Measurements from ENCODE around the gene SYNPO2.

DNA sequence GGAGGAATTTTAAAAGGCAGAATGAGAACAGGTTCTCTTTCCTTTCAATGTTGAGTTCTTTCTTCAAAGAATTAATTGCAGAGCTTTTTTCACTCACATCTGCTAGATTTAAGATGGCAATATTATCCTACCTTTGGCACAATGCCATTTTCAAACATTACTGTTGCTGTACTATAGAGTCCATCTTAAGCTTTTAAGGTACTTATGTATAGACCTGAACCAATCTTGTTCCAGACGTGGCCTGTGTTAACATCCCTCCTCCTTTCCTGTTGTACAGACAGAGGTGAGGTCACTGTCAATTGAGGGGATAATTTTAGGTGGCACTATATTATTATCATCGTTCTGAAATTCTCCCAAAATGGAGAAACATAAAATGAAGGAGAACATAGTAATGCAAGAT is 194.0 kb downstream of the SYNPO2 start:
- no peak for TF ChIP-seq GATA2 (IDR thresholded peaks at IDR 0.05; ENCODE audit: low read depth, low read length)
- TF ChIP-seq GATA3 (IDR thresholded peaks at IDR 0.05; ENCODE audit: low read depth, low read length): no peak

Measured in SH-SY5Y (cell line).